ENCODE measurements around the gene RPLP2.

RPLP2 gene

GRCh38 chr11:809287-810039 lies at the start of gene RPLP2:
Gene RPLP2 (plus strand): TSS chr11:809967. CDS start chr11:810235, 268 bp downstream.
- DNase-seq (ENCODE audit: low read depth): peak; percentile 95

DNA sequence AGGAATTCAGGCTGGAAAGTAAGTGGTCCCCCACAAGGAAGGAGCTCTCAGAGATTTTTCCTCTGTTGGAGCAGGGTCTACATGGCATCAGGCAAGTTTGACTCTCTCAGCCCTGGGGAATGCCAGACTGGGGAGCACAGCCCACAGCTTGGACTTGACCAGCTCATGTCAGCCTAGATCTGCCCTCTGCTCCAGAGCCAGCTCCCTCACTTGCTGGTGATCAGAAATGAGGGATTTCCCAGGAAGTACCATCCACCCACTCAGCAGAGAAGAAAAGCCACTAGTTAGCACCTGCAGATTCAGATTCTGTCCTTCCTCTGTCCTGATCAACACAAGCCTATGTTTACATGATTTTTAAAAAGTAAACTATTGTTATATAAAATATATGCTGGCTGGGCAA lies 49.5 kb upstream of the RPLP2 start:
- no peak for DNase-seq (ENCODE audit: low read depth)

DNA sequence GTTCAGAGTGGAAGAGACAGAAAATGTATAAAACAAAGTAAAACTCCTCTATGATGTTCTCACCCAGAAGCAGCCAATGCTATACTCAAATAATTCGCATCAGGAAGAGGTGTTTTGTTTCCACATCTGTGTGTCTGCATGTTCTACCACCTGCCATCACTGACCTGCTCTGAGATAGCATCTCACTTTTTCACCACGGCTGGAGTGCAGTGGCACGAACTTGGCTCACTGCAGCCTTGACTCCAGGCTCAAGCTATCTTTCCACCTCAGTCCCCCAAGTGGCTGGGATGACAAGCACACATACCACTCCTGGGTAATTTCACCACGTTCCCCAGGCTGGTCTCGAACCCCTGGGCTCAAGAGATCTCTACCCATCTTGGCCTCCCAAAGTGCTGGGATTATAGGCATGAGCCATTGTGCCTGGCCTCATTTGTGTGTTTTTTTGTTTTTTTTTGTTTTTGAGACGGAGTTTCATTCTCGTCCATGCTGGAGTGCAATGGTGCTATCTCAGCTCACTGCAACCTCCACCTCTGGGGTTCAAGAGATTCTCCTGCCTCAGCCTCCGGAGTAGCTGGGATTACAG lies 48.1 kb upstream of the RPLP2 start:
- DNase-seq (ENCODE audit: low read depth): no peak

GRCh38 chr11:762421-763072 lies 47.2 kb upstream of the RPLP2 start:
- DNase-seq (ENCODE audit: low read depth): no peak

DNA sequence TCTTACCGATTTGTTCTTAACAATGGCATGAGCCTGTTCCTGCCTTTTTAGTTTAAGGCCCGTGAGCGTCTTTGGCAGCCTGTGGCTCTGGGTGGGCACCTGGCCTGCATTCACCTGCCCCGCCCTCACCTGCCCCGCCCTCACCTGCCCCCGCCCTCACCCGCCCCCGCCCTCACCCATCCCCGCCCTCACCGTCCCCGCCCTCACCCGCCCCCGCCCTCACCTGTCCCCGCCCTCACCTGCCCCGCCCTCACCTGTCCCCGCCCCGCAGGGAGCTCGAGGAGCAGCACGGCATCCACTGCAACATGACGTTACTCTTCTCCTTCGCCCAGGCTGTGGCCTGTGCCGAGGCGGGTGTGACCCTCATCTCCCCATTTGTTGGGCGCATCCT lies 46.7 kb upstream of the RPLP2 start:
- DNase-seq (ENCODE audit: low read depth): no peak

DNA sequence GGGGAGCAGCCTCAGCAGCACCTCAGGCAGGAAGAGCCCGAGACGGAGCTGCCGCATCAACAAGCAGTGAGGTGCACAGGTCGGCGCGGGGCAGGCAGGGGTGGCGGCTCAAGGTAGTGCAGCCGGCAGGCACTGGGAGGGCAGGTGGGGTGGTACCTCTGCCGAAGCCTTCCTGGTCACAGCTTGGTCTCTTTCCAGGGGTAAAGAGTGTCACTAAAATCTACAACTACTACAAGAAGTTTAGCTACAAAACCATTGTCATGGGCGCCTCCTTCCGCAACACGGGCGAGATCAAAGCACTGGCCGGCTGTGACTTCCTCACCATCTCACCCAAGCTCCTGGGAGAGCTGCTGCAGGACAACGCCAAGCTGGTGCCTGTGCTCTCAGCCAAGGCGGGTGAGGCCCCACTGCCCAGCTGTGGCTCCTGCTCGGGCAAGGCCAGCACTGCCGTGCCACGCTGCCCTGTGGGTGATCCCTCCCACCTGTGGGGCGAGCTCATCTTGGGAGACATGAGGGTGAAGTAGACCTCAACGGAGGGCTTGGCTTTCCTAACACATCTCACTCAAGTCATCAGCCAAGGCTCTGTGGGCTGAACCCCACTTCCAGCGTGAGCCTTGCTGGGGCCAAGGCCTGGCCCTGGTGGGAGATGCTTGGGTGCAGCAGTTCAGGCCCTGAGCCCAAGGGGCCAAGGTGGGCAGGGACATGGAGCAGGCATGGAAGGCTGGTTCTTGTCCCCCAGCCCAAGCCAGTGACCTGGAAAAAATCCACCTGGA lies 46.0 kb upstream of the RPLP2 start:
- DNase-seq (ENCODE audit: low read depth): no peak

DNA sequence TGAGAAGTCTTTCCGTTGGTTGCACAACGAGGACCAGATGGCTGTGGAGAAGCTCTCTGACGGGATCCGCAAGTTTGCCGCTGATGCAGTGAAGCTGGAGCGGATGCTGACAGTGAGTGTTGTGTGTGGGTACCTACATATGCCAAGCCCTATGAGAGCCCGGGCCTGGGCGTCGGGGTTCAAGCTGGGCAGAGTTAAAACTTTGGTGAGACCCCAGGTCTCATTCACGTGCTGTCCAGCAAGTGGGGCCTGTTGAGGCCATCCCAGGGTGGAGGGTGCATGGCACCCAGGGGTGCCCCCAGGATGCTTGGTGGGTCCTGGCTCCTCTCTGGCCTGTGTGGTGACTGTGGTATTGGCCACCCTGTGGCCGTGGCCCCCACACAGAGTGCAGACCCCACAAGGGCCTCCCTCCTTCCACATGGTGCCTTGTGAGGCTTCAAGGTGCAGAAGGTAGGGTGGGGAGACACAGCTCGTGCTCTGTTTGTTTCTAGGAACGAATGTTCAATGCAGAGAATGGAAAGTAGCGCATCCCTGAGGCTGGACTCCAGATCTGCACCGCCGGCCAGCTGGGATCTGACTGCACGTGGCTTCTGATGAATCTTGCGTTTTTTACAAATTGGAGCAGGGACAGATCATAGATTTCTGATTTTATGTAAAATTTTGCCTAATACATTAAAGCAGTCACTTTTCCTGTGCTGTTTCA lies 45.3 kb upstream of the RPLP2 start:
- DNase-seq (ENCODE audit: low read depth): no peak

DNA sequence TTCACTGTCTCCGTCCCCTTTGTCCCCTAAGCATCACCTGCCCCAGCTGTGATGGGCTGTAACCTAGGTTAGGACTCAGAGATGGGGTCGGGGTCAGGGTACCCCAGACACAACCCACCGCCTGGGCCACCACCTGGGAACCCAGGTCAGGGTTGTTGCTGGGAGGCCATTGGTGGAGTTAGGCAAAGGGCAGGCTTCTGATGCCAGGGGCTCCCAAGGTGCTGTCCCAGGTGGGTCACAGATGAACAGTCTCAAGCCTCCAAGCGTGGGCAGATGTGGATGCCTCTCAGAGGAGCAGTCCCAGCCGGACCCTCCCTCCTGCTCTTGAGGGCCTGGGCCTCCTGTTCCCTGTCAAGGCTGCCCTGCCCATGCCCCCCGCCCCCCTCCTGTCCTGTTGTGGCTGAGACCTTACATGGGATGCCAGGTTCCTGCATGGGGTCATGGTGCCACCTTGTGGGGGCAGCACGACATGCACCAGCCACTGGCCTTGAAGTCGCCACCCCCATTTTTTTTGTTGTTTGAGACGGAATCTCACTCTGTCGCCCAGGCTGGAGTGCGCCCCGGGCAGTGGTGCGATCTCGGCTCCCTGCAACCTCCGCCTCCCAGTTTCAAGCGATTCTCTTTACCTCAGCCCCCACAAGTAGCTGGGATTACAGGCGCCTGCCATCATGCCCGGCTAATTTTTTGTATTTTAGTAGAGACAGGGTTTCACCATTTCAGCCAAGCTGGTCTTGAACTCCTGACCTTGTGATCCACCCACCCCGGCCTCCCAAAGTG lies 44.6 kb upstream of the RPLP2 start:
- peak; percentile 22 for DNase-seq (ENCODE audit: low read depth)

- no peak for DNase-seq (ENCODE audit: low read depth)
These were observed 44.0 kb upstream of the RPLP2 start for GRCh38 chr11:765802-766091.

DNA sequence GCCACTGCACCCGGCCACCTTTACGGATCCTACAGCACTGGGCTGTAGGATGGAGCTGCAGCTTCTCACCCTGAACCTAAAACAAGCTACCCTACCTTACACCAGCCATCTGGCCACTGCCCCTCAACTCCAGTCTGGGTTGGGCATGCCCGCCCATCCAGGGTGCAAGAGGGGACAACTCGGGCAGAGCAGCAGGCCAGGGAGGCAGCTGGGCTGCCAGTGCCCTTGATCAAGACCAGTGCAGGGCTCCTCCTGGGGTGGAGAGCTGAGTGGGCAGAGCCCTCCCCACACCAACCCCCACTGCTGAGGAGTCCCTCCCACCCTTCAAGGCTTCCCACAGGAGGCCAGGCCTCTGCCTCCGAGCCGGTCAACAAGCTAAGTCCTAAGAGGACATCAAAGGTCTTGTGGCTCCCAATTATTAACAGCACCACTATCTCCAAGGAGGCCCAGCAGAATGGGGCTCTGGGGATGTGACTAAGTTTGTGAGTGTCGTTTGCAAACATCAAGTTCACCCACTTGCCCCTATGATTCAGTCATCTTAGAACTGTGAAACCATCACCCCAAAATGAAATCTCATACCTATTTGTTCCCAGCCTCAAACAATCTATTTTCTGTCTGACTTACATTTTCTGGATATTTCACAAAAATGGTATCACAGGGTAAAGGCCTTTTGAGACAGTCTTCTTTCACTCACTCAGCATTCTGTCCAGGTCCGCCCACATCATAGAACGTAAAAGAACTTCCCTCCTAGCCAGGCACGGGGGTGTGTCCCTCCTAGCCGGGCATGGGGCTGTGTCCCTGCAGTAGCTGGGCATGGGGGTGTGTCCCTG lies 43.4 kb upstream of the RPLP2 start:
- DNase-seq (ENCODE audit: low read depth): no peak

- DNase-seq (ENCODE audit: low read depth): no peak
These were observed 42.9 kb upstream of the RPLP2 start for GRCh38 chr11:766936-767210.

DNA sequence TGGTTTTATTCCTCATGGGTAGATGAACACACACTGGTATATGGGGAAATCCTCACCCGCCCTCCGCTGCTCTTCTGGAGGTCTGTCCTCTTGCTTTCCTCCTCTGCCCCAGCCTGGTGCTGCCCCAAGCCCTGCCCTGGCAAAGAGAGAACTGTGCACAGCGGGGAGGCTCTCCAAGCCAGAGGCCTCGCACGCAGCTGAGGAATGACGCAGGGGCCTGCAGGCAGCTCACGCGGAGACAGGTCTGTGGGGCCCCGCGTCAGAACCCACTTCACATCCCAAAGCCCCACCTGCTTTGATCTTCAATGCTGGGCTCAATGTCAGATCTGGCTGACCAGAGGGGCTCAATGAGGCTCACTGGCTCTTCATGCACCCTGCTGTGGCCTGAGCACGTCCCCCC lies 42.5 kb upstream of the RPLP2 start:
- DNase-seq (ENCODE audit: low read depth): no peak

GRCh38 chr11:769887-770641 lies 39.7 kb upstream of the RPLP2 start:
- DNase-seq (ENCODE audit: low read depth): no peak

GRCh38 chr11:770642-771616 lies 38.8 kb upstream of the RPLP2 start:
- DNase-seq (ENCODE audit: low read depth): no peak

GRCh38 chr11:771617-772204 lies 38.1 kb upstream of the RPLP2 start:
- DNase-seq (ENCODE audit: low read depth): no peak

DNA sequence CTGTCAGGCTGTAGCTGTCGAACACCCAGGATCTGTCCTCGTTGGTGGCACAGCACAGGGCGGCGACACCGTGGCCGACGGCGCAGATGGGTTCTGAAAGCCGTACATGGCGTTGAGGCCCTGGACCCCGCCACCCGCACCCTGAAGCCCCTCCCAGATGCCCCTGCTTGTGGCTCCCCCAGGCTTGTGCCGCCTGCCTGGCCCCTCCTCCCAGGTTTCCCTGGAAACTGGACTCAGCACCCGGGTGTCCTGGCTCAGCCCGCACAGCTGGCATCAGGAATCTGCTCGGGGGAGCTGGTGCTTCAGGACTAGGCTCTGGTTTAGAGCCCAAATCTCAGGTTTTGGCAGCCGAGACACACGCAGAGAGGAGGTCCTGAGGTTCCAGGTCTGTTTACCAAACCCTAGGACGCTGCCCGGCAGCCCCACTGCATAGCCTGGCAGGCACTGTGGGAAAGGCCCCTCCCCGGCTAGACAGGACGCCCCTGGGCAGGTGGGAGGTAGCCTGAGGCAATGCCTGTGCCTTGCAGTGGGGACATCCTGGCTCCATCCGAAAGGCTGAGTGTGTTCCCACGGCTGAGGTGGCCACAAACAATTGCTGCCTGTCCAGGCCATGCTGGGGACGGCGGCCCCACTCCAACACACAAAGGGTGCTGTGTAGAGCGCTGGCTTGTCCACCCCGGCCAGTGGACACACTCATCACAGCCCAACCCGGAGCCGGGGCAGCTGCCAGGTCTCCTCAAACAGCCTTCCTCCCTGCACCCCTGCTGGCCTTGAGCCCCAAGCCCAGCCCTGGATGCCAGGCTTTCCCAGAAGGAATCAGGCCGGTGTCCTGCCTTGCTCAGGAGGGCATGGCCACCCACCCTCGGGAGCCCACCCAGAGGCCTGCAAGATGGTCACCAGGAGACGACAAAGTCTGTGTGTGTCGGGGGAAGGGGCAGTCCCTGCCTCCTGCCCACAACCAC lies 37.1 kb upstream of the RPLP2 start:
- DNase-seq (ENCODE audit: low read depth): no peak

- no peak for DNase-seq (ENCODE audit: low read depth)
These were observed 36.3 kb upstream of the RPLP2 start for GRCh38 chr11:773425-773824.
